ENCODE results near the gene FKBP1B.
A peak's percentile ranks its signal among the peaks of the same experiment; 100 is the strongest.

FKBP1B gene

DNA sequence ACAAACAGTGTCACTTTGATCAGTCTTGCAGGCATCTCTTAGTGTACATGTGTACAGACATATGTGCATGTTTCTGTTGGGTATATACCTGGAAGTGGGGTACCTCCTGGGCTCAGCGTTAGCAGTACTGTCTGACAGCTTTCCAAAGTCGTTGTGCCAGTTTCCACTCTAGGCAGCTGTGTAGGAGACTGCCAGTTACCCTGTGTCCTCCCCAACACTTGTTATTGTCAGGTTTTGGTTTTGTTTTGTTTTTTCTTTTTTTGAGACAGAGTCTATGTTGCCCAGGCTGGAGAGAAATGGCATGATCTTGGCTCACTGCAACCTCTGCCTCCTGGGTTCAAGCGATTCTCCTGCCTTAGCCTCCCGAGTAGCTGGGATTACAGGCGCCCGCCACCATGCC is 6.2 kb downstream of the FKBP1B start:
- H3K4me2 ChIP-seq (ENCODE audit: insufficient read depth, low read length): no peak overlapping the region
- ATAC-seq (ENCODE audit: insufficient read depth, low read depth) (no peak), DNase-seq (no peak)
- no peak overlapping the region for H2AFZ ChIP-seq (ENCODE audit: low read depth, low read length)
- no peak overlapping the region for H3K9ac ChIP-seq (ENCODE audit: low read depth, low read length)
- no peaks in the 10 kb centered on the region for H3K9me3 ChIP-seq (ENCODE audit: insufficient read depth, low read length, severe bottlenecking)
- H3K4me1 ChIP-seq (ENCODE audit: insufficient read depth, low read length): no peaks in the 10 kb centered on the region
- H3K36me3 ChIP-seq (ENCODE audit: insufficient read depth, low read length): no peaks in the 10 kb centered on the region
- H4K20me1 ChIP-seq (ENCODE audit: insufficient read depth, low read length): no peaks in the 10 kb centered on the region
- TF ChIP-seq, protein P1, sequence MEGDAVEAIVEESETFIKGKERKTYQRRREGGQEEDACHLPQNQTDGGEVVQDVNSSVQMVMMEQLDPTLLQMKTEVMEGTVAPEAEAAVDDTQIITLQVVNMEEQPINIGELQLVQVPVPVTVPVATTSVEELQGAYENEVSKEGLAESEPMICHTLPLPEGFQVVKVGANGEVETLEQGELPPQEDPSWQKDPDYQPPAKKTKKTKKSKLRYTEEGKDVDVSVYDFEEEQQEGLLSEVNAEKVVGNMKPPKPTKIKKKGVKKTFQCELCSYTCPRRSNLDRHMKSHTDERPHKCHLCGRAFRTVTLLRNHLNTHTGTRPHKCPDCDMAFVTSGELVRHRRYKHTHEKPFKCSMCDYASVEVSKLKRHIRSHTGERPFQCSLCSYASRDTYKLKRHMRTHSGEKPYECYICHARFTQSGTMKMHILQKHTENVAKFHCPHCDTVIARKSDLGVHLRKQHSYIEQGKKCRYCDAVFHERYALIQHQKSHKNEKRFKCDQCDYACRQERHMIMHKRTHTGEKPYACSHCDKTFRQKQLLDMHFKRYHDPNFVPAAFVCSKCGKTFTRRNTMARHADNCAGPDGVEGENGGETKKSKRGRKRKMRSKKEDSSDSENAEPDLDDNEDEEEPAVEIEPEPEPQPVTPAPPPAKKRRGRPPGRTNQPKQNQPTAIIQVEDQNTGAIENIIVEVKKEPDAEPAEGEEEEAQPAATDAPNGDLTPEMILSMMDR (IDR thresholded peaks at IDR 0.05; ENCODE audit: borderline replicate concordance, extremely low read depth, low read length, poor library complexity, severe bottlenecking): no peak
- no peak for TF ChIP-seq EZH2 (IDR thresholded peaks at IDR 0.05; ENCODE audit: borderline replicate concordance, low read depth, low read length, severe bottlenecking)
- no peak overlapping the region for H3K4me3 ChIP-seq (ENCODE audit: low read depth in 1 of 2, low read length in 2 of 2)
- no peaks in the 10 kb centered on the region for H3K27me3 ChIP-seq (ENCODE audit: insufficient read depth, low read length, poor library complexity)
- no peaks in the 10 kb centered on the region for H3K79me2 ChIP-seq (ENCODE audit: insufficient read depth, low read length)
- H3K27ac ChIP-seq (ENCODE audit: low read length): no peak overlapping the region

DNA sequence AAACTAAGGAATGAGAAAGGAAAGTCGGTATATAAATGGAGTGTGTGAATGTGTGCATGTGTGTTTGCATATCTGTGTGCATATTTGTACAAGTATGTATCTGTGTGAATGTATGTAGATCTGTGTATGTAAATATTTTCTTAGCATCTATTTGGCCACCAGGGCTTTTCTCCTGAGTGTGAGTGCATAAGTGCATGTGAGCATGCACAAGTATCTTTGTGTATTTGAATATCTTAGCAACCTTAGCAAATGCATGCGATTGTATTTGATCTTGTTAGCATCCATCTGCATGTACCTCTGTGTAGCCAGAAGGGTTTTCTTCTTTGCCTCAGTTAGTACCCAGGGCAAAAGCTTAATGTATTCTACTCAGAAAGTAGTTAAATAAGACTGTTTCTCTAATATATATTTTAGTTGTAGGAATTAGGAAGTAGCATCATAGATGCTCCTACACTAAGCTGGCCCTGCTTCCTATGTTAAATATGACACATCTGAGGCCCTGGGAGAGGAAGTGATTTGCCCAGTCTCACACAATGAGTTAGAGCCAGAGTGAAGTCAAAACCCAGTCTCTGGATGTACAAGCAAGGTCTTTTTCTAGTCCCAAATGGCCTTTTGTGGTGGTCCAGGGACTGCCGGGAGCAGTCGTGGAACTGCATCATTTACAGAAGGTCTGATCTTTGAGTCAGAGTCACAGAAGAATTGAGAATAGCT is 9.2 kb downstream of the FKBP1B start:
- no peak for TF ChIP-seq EZH2 (IDR thresholded peaks at IDR 0.05; ENCODE audit: borderline replicate concordance, low read depth, low read length, severe bottlenecking)
- TF ChIP-seq, protein P1 (IDR thresholded peaks at IDR 0.05; ENCODE audit: borderline replicate concordance, extremely low read depth, low read length, poor library complexity, severe bottlenecking): no peak
- no peaks in the 10 kb centered on the region for H3K4me1 ChIP-seq (ENCODE audit: insufficient read depth, low read length)
- H3K36me3 ChIP-seq (ENCODE audit: insufficient read depth, low read length): no peaks in the 10 kb centered on the region
- no peak overlapping the region for H3K9ac ChIP-seq (ENCODE audit: low read depth, low read length)
- no peak for DNase-seq
- H3K27me3 ChIP-seq (ENCODE audit: insufficient read depth, low read length, poor library complexity): no peaks in the 10 kb centered on the region
- H3K4me3 ChIP-seq (ENCODE audit: low read depth in 1 of 2, low read length in 2 of 2): no peak overlapping the region
- H4K20me1 ChIP-seq (ENCODE audit: insufficient read depth, low read length): no peaks in the 10 kb centered on the region
- ATAC-seq (ENCODE audit: insufficient read depth, low read depth): peak; percentile 24; the same call in 1 of the 3 replicates
- no peak overlapping the region for H2AFZ ChIP-seq (ENCODE audit: low read depth, low read length)
- no peak overlapping the region for H3K4me2 ChIP-seq (ENCODE audit: insufficient read depth, low read length)
- H3K79me2 ChIP-seq (ENCODE audit: insufficient read depth, low read length): no peaks in the 10 kb centered on the region
- no peaks in the 10 kb centered on the region for H3K9me3 ChIP-seq (ENCODE audit: insufficient read depth, low read length, severe bottlenecking)
- no peak overlapping the region for H3K27ac ChIP-seq (ENCODE audit: low read length)

DNA sequence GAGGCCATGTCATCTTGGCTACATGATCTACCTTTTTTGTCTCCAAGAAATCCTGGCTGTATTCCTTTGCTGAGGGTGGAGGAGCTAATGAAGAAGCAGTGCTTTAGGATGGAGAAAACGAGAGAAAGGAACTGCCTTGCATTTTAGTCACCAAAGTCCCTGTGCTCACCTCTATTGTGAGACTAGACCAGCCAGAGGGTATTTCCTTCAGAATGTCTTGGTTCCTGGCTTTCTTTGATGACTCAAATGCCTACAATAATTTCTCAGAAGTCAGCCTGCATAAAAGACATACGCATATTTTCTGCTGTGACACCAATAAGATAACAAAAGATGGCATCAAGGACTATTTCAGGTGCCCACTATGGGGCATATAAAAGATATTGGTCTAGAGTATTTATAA is 15.8 kb downstream of the FKBP1B start:
- Histone ChIP-seq H3K4me1 (ENCODE audit: insufficient read depth, low read length) (no peaks in the 10 kb centered on the region), H3K4me2 (ENCODE audit: insufficient read depth, low read length) (no peak overlapping the region), H4K20me1 (ENCODE audit: insufficient read depth, low read length) (0 out of 2 replicates have a peak, but pooled peaks cover 3% of the 10 kb centered on the region), H3K9me3 (ENCODE audit: insufficient read depth, low read length, severe bottlenecking) (no peaks in the 10 kb centered on the region), H3K36me3 (ENCODE audit: insufficient read depth, low read length) (peaks cover 35% of the 10 kb centered on the region), H3K27ac (ENCODE audit: low read length) (no peak overlapping the region), H3K9ac (ENCODE audit: low read depth, low read length) (no peak overlapping the region), H2AFZ (ENCODE audit: low read depth, low read length) (no peak overlapping the region), H3K79me2 (ENCODE audit: insufficient read depth, low read length) (peaks cover 4% of the 10 kb centered on the region; the same call in 1 of the 2 replicates), H3K27me3 (ENCODE audit: insufficient read depth, low read length, poor library complexity) (no peaks in the 10 kb centered on the region), H3K4me3 (ENCODE audit: low read depth in 1 of 2, low read length in 2 of 2) (no peak overlapping the region)
- DNase-seq (no peak), ATAC-seq (ENCODE audit: insufficient read depth, low read depth) (no peak)
- TF ChIP-seq, protein P1 (IDR thresholded peaks at IDR 0.05; ENCODE audit: borderline replicate concordance, extremely low read depth, low read length, poor library complexity, severe bottlenecking): no peak
- no peak for TF ChIP-seq EZH2 (IDR thresholded peaks at IDR 0.05; ENCODE audit: borderline replicate concordance, low read depth, low read length, severe bottlenecking)

Measured in DND-41 (cell line).